Activated CD8-positive, alpha-beta memory T cell treated with anti-CD3 and anti-CD28 coated beads, Interleukin-2, amount 50 U/mL, for 48 hours (primary cell): ENCODE data around the gene RAD51B.

Experiments used
- DNase-seq: peaks from one replicate; pipeline ENCODE4 v3.0.0-alpha.2; 2020

RAD51B gene

DNA sequence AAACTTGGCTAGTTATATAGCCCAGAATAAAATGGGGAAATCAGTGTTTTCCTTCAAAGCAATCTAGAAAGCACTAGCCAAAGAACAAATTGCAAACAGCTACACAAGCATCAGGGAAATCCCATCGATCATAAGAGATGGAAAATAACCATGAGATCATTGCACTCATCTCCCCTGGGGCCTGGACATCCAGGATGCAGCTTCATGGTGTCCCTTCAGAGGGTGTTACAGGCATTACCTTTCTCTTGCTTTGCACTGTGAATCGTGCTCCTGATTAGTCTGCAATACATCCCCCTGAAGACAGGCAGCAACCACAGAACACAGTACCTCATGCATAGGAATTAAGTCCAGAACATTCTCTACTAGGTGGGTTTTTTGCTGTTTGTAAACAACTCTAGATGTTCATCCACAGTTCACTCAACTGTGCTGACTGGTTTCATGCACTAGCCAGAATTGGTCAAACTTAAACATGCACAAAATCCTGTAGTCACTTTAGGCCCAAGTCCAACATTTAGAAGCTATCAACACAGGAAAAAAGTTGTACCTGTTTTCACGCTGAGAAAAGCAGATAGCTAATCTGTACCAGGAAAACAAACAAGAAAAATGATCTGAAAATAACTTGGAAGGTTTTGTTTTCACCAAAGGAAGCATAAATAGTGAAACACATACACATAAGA, 853.2 kb downstream of the RAD51B start:
- no peak for DNase-seq

DNA sequence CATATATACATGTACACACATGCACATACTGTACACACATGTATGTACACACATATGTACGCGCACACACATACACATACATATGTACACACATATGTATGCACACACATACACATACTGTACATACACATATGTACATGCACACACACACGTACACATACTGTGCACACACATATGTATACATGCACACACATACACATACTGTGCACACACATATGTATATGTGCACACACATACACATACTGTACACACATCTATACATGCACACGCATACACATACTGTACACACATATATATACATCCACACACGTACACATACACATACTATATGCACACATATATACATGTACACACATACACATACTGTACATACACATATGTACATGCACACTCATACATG, 853.9 kb downstream of the RAD51B start:
- no peak for DNase-seq

DNA sequence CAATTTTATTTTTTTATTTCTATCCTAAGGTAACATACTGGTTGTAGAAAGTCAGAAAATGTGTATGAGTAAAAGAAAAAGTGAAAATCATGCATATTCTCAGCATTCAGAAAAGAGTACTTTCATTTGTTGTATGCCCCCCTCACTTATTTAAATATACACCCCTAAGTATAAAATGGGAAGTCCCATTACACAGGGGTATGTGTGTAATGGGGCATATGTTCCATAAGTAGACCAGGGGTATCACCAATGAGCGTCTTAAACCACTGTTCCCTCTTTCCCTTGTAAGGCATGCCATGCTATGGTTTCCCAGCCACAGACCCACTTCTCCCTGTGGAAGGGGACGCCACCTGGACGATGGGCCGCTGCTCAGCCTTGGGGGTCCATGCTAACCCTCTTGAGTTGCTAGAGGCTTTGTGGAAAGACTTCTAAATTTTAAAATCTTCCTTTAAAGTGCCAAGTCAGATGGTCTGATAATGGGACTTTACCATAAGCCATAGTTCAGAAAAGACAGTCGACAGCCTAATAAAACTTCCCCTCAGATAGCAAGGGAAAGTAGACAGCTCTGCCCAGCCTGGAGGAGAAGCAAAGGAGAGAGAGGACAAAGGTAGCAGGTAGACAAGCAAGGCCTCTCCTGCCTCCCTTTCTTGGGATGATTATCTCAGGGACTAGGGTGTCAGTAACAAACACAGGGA, 855.1 kb downstream of the RAD51B start:
- DNase-seq: no peak

DNA sequence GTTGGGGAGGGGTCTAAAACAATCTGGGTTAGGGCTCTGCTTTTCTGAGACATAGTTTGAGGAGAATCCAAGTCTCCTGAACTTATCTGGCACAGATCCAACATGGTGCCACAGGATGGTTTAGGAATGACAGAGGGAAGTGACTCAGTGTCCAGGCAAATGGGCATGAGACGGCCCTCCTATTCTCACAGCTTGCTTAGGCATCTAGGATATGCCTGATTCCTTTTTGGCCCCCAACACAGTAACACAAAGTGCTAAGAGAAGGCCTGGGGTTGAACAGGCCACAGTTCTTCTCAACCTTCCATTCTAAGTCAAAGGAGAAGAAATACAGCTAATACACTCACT, 855.6 kb downstream of the RAD51B start:
- no peak for DNase-seq

DNA sequence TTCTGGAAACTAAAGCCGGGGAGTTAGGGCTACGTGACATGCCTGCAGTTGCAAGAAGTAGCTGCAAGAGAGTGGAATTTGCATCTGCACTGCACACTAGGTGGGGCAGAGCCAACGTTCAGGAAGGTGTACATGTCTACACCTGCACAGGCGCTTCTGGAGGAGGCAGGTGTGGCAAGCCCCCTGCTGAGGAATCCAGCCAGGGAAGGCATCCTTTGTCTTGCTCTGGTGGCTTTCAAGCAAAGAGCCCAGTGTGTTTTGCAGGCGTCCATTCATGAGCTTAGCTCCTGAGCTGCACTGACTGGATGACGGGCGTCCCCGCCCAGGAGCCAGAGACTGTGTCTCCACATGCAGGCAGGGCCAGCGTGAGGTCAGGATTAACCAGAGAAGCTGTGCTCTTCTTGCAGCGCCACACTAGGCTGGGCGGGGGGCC, 856.9 kb downstream of the RAD51B start:
- no peak for DNase-seq

DNA sequence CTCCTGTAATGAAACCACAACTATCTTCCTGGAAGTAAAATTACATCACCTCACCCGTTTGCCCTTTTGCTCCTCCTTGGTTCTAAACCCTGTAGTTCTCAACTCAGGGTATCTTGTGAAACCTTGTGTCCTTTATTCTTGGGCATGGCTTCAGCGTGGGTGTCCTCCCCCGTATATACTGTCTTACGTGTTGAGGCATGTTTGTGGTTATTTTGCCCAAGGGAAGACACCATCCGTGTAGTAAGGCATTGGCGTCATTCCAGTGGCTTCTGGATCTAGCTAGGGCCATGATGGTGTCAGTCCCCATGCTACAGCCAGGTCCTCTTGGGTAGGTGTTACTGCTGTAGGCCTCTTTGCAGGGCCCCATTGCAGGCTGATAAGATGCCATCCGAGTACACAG, 857.9 kb downstream of the RAD51B start:
- no peak for DNase-seq

DNA sequence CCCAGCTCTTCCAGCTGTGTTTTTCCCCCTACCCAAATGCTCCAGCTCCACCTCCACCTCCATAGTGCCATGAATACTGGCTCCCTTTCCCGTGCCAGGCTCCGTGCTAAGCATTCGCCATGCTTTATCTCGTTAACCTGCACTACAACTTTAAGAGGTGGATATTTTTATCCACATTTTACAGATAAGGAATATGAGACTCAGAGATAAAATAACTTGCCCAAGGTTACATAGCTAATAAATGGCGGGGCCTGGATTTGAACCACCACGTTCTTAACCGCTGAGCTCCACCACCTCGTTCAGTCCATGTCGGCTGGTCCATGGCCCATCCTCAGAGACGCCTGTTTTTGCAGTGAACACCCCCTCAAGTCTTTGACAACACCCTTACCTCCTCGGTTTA, 858.3 kb downstream of the RAD51B start:
- no peak for DNase-seq

DNA sequence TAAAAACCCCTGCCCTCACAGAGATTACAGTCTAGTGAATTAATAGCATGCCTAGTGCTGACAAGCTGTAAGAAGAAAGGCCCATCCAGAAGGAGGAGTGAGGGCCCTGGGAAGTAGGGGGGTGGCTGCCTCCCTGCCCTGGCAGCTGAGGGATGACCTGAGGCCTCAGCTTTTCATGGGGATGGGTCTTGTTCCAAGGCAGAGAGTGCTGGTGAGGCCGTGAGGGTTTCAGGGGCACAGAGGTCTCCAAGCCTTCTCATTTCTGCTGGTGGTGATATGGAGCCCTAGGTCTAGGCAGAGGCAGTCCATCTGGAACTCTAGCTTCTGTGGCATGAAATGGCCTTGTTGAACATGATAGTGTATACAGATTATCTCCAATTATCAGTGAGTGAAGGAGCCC, 858.9 kb downstream of the RAD51B start:
- no peak for DNase-seq

DNA sequence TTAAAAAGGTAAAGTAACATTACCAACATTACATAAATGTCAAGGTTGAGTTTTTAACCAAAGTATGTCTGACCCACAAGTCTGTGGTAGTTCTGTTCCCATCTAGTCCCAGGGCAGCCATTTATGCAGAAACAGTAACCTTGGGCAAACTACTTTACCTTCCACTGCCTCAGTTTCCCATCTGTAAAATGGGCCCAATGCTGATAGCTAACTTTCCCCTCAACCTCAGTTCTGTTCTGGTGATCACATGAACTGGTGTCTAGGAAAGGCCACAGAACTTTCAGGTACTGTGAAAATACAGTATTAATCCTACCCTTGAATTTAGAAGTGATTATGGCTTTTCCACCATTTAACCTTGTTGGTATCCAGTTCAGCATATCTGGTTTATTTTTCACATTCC, 859.7 kb downstream of the RAD51B start:
- no peak for DNase-seq

DNA sequence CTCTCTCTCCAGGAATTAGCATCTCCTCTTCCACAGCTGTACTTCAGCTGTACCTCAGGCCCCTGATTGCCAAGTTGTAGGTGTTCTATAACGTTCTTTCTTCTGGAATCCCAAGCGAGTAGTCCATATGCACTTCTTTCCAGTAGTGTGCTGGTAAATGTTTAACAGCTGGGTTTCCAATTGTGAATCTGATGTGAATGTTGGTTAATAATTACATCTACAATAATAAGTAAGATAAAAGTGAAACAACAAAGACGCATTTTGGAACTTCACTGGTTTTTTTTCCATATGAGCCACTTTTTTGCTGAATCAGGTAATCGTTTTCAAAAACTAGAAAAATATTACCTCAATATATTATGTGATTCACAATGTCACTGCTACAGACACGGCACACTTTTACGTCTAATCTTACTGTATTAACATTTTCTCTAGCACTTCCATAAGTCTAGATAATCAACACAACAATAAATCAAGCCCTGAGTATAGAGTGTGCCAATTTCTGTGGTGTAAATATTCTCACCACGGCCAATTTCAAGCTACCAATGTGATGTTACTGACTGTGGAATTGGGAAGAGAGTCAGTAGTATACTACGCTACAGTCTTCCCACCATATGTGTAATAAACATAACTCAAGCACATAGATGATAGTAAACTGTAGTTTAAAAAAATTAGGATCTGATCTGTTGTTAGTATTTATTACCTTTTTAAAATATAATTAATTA, 860.3 kb downstream of the RAD51B start:
- no peak for DNase-seq

DNA sequence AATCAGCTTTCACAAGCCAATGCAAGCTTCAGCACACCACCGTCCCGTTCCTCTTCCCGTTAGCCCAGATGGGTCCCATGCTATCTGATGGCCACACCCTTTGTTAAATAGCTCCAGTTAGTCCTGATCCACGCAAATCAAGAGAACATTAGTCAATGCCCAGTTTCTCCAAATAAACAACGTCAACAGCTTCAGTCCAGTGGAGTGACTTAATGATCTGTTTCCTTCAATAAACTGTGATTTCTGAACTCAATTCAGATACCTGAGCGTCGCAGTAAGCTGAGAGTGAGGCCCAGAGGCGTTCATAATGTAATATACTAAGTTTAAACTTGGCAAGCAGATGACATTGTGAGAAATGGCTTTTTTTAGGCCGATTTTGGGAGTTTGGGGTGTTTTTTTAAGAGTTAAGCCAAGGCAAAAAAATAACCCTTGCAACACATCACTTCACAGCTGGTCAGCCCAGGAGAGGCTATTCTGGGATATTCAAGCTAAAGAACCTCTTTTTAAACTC, 861.0 kb downstream of the RAD51B start:
- no peak for DNase-seq

DNA sequence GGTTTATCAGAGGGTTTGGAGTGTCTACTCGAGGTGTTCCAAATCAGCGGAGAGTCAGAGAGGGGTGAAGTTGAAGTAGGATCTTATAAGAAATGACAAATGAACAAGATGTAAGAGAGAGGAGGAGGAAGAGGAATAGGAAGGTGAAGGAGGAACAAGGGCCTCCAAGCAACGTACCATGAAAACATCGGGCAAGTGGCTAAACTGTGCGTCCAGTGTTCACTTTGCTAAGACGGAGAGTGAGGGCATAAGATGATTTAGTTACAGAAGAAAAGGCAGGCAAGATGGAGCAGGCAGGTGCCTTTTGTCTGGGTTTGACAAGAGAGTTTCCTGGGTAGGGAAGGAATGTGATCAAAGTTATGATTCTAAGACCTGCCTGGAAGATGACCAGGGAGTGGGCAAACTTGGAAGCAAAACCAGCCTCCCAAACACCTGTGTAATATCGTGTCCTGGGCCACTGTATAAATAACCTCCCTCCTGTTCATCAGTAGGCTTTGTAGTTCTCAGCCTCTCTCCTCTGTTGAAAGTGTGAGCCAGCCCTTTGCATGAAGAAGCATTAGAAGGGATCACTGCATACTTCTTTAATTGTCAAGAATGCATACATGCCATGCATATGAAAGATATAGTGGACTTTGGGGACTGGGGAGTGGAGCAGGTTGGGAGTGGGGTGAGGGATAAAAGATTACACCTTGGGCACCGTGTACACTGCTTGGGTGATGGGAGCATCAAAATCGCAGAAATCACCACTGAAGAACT, 861.9 kb downstream of the RAD51B start:
- DNase-seq: no peak

DNA sequence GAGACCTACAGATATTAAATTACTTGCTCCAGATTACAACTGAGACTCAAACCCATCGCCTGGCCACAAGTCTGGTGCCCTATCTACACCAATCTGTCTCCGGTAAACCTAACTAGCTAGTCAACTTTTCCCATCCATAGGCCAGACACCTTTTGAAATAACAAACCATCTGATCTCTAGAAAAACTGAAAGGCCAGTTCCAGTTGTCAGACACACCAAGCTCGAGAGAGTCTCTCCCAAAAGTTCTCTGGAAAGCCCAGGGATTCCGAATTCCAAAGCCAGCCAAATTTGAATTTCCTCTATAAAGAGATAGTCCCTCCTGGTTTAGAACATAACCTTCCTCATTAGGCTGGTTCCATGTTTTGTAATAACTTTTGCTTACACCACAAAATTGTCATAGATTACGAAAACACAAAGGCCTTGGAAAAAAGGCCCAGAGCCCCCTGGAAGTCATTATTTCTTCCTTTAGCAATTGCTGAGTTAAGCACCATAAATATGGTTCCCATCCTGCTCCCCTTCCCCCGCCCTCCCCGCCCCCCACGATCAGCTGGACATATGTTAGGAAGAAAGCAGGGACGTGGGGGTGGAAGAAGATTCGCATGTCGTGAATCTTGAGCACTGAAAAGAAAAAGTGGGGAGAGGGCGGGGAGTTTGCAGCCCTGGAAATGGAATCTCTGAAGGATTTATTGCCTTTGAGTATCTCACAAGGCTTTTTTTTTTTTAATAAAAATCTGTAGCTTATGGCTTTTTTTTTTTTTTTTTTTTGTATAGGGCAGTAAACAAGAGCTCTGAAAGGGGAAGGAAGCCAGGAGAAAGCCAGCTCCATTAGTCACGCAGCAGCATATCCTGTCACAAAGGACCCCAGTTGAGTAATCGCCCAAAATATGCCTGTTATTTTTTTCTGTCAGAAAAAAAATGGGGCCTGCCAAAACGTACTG, 862.9 kb downstream of the RAD51B start:
- DNase-seq: no peak

DNA sequence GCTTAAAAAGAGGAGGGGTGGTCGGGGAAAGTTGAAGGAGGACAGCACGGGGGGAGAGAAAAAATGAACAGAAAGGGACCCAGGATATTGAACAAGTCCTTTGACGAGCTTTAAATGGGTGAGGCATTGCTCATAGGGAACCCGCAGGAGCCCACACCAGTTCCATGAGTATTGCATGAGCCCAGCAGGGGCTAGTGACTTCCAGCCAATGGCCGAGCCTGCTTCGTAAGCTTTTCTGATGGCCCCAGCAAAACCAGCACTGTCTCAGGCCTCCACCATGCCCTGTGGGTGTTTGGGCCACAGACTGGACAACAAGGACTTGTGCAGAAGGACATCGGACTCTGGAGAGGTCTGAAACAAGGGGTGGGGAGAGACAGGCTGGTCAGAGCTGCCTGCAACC, 863.7 kb downstream of the RAD51B start:
- no peak for DNase-seq

DNA sequence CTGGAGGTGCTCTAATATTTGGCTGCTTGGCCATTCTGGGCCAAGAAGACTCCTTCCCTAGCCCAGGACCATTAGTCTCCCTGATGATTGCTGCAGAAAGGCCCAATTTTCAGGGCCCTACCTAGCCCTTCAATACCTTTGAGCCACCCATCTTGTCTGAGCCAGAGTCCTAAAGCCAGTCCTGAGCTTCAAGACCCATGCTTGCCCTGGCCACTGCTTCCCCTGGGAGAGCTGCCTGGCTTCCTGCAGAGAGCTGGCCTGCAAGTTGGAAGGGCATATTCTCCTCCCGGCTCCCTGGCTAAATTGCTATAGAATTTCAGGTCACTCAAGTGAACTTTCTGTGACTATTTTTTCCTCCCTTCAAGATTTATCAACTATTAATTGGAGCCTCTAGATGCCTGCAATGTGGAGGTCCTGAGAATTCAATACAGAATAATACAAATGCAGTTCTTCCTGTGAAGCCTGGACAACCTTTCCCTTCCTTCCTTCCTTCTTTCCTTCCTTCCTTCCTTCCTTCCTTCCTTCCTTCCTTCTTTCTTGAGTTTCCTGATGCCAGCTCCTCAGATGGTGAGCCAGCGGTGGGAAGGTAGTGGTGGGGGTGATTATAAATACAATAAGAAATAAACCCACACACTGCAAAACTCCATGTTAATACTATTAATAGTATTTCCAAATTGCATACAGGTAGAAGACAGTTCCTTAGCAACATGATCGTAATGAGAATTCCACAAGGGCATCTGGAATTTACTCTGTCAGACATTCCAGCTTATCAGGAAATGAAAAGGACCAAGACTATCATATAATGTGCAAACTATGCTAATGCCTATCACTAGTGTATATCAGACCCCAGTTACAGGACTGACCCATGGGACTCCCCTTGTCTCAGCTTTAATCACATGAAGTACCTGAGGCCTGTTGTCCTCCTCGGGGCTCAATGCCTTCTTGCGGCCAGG, 865.2 kb downstream of the RAD51B start:
- no peak for DNase-seq

DNA sequence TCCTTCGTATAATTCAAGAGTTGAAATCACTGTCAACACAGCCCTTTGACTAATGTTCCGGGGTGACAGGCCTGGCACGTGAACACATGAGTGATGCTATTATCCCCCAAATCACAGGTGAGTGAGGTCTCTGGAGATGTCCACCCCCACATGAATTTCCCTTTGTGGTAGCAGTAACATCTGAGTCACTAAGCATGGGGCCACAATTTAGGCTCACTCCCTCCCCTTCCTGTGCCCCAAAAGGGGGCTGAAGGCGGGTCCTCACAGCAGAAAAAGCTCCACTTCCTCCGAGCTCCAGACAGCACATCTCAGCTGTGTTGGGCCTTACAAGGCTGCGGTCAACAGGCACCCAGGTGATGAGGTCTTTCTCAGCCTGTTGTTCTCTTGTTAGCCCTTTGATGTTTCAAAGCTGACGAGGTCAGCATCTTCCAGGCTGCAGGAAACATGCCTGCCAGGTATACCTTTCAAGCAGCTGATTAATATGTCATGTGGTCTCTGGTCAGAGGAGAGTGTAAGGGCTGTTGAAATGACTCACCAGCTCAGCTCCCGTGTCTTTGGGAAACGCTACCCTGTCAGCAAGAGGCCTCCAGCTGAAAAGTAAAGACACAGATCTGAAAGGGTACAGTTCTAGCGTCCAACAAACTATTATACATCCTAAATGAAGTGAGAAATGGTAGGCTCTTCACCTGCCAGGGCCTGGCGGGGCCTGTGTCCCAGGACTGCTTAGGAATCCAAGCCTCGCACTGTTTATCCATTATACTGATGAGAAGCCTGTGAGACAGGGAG, 866.0 kb downstream of the RAD51B start:
- peak; percentile 82 for DNase-seq

DNA sequence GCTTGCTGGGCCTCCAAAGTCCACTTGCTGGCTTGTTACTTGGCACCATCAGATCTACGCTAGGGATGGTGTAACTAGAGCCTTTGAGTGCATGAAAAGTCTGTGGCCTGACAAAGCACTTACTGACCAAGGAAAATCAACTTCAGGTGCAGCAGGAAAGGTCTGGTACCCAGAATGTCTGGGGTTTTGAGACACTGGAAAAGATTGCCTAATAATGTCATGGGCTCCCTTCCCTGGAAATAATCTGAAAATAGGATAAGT, 866.6 kb downstream of the RAD51B start:
- no peak for DNase-seq

DNA sequence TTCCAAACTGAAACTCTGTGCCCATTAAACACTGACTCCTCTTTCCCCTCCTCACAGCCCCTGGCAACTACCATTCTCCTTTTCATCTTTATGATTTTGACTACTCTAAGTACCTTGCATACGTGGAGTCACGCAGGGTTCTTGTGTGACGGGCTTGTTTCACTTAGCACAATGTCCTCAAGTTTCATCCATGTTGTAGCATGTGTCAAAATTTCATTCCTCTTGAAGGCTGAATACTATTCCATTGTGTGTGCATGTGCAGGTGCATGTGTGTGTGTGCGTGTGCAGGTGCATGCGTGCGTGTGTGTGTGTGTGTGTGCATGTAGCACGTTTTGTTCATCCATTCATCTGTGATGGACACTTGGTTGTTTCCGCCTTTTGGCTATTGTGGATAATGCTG, 867.1 kb downstream of the RAD51B start:
- no peak for DNase-seq

DNA sequence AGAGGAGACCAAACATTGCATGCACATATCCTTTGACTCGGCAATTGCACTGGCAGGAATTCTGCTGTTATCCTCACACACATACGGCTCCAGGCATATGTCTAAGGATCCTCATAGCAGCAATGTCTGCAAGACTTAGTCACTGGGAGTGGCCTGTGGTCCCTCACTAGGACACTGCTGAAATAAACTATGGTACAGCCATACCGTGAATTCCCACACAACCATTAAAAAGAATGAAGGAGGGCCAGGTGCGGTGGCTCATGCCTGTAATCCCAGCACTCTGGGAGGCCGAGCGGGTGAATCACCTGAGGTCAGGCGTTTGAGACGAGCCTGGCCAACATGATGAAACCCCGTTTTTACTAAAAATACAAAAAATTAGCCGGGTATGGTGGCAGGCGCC, 868.2 kb downstream of the RAD51B start:
- DNase-seq: no peak

DNA sequence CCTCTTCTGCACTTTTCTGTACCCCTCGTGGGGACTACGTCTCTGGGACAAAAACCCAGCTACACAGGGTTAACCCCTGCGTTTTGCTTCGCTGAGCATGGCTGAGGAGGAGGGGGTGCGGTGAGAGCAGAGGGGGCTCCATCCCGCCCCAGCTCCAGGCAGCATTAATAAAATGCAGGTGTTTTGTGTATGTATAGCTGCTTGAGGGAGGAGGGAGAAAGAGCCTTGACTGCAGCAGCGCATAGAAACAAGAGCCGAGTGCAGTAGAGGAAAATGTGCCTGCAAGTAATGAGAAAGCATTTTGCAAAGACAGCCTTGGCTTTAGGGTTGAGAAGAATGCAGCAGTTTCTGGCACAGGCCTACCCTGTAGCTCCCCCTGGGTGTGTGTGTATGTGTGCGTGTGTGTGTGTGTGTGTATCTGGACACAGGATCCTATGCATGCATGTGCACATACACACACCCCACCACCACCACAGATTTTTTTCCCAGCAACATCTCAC, 869.3 kb downstream of the RAD51B start:
- no peak for DNase-seq
